Measurements from ENCODE around the gene DDR1.

DNA sequence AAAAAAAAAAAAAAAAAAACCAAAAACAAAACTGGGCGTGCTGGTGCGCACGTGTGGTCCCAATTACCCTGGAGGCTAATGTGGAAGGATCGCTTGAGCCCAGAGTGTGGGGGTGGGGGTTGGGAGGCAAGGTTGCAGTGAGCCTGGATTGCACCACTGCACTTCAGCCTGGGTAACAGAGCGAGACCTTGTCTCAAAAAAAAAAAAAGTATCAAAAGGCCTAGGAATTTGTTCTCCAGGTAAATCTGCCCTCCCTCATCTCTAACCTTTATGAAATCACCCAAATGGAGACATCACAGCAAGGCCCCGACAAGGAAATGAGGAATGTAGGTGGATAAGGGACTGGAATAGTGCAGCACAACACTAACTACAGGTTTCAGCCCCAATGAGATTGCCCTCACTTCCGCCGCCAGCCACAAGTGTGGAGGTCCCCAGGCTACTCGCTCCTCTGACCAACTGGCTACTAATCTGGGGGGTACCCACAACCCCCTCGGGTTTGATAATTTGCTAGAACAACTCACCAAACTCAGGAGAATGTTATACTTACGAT lies 36.8 kb upstream of the DDR1 start:
- TF ChIP-seq, protein P1, sequence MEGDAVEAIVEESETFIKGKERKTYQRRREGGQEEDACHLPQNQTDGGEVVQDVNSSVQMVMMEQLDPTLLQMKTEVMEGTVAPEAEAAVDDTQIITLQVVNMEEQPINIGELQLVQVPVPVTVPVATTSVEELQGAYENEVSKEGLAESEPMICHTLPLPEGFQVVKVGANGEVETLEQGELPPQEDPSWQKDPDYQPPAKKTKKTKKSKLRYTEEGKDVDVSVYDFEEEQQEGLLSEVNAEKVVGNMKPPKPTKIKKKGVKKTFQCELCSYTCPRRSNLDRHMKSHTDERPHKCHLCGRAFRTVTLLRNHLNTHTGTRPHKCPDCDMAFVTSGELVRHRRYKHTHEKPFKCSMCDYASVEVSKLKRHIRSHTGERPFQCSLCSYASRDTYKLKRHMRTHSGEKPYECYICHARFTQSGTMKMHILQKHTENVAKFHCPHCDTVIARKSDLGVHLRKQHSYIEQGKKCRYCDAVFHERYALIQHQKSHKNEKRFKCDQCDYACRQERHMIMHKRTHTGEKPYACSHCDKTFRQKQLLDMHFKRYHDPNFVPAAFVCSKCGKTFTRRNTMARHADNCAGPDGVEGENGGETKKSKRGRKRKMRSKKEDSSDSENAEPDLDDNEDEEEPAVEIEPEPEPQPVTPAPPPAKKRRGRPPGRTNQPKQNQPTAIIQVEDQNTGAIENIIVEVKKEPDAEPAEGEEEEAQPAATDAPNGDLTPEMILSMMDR (IDR thresholded peaks at IDR 0.05) = no peak
- TF ChIP-seq POLR2A (IDR thresholded peaks at IDR 0.05) = no peak

Data from tibial nerve (tissue), 3 donors.